ENCODE results near the gene RPL32. TPM values are rescaled to one million over a fixed set of nuclear protein-coding genes. Genes with fewer than 3 reads are reported as not detected.

The RPL32 gene
- total and polyA plus RNA-seq, 4 donors, result 218 to 1,124 (median 577) TPM

DNA sequence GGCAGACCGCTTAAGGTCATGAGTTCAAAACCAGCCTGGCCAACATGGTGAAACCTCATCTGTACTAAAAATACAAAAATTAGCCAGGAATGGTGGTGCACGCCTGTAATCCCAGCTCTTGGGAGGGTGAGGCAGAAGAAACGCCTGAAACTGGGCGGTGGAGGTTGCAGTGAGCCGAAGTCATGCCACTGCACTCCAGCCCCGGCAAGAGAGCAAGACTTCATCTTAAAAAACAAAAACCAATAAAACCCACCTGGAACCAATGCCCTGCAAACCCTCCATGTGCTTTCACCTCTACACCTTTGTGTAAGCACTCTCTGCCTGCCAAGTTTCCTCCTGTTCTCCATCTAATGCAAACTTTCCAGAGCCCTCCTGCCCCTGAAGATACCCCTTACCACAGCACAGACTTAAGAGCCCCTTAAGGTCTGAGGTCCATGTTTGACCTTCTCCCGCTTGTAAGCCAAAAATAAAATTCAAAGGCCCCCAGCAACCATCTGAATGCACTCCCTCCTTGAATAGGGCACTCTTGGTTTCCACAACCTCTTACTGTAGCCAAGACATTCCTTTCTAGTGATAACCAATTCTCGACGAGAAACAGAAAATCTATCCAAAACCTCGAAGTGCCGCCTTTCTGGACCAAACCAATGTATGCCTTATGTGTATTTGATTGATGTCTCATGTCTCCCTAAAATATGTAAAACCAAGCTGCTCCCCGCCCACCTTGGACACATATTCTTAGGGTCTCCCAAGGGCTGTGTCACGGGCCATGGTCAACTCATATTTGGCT is 3.0 kb downstream of the RPL32 start:
- H3K4me1 ChIP-seq (ENCODE audit: control insufficient read depth in 4 of 4, insufficient read depth in 4 of 4, low read length in 3 of 4), result peaks cover 8 to 37% (median 29%) of the 10 kb centered on the region in 4 donors
- no peaks in the 10 kb centered on the region for H3K27me3 ChIP-seq (ENCODE audit: control insufficient read depth in 4 of 4, insufficient read depth in 4 of 4, low read length in 3 of 4)
- H3K4me3 ChIP-seq (ENCODE audit: low read depth in 1 of 3, low read length in 3 of 3), result no peak overlapping the region
- no peak overlapping the region for H3K27ac ChIP-seq (ENCODE audit: low read depth in 1 of 2, low read length in 2 of 2)
- TF ChIP-seq YY1 (IDR thresholded peaks at IDR 0.05) (no peak), RAD21 (IDR thresholded peaks at IDR 0.05) (no peak)
- H3K9me3 ChIP-seq (ENCODE audit: control insufficient read depth in 4 of 4, low read length in 3 of 4), result no peaks in the 10 kb centered on the region
- H3K36me3 ChIP-seq (ENCODE audit: control insufficient read depth in 4 of 4, insufficient read depth in 3 of 4, low read depth in 1 of 4, low read length in 3 of 4), result peaks cover 10 to 63% (median 55%) of the 10 kb centered on the region in 4 donors
- no peak for DNase-seq (ENCODE audit: low spot score)
- no peak overlapping the region for H3K9ac ChIP-seq (ENCODE audit: low read depth in 1 of 2, low read length in 2 of 2)
- 91% methylated on average over 13 of the region's 13 CpGs for WGBS

DNA sequence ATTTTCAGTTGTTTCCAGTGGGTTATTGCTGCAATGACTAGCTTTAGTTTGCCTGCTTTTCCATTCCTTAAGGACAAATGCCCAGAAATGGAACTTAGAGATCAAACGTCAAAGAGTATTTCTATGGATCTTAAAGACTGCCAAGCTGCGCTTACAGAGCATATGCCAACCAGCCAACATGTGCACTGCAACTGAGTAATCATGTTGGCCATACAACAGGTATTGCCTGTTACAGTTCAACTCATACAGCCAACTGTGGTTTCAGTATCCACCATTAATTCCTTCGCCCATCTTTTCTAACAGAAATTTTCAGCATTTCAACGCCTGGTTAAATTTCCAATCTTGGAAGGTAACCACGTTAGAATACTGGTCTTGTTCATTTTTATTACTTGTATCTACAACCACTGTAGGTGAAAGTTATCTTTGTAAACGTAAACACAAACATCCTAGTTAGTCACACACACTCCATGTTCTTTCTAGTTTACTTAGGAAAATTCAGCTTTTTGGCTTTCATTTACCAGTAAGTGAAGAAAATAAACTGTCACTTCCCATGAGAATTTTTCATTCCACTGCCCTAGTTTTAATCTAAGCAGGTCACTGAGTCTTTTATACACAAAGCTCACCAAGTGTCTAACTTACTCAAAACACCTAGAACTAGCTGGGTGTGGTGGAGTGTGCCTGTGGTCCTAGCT is 3.9 kb downstream of the RPL32 start:
- DNase-seq (ENCODE audit: low spot score), result no peak
- 72% methylated on average over 6 of the region's 6 CpGs for WGBS
- no peaks in the 10 kb centered on the region for H3K9me3 ChIP-seq (ENCODE audit: control insufficient read depth in 4 of 4, low read length in 3 of 4)
- H3K9ac ChIP-seq (ENCODE audit: low read depth in 1 of 2, low read length in 2 of 2), result no peak overlapping the region
- H3K36me3 ChIP-seq (ENCODE audit: control insufficient read depth in 4 of 4, insufficient read depth in 3 of 4, low read depth in 1 of 4, low read length in 3 of 4), result peaks cover 10 to 72% (median 62%) of the 10 kb centered on the region in 4 donors
- peaks cover 8 to 37% (median 29%) of the 10 kb centered on the region in 4 donors for H3K4me1 ChIP-seq (ENCODE audit: control insufficient read depth in 4 of 4, insufficient read depth in 4 of 4, low read length in 3 of 4)
- H3K27ac ChIP-seq (ENCODE audit: low read depth in 1 of 2, low read length in 2 of 2), result no peak overlapping the region
- H3K27me3 ChIP-seq (ENCODE audit: control insufficient read depth in 4 of 4, insufficient read depth in 4 of 4, low read length in 3 of 4), result no peaks in the 10 kb centered on the region
- no peak overlapping the region for H3K4me3 ChIP-seq (ENCODE audit: low read depth in 1 of 3, low read length in 3 of 3)
- TF ChIP-seq CTCF (IDR thresholded peaks at IDR 0.05; ENCODE audit: low read depth, low read length, missing input control) (no peak), HNF4G (IDR thresholded peaks at IDR 0.05) (no peak), REST (IDR thresholded peaks at IDR 0.05) (no peak), FOXA2 (IDR thresholded peaks at IDR 0.05) (no peak), RXRA (IDR thresholded peaks at IDR 0.05) (no peak)
- TF ChIP-seq, protein P1, sequence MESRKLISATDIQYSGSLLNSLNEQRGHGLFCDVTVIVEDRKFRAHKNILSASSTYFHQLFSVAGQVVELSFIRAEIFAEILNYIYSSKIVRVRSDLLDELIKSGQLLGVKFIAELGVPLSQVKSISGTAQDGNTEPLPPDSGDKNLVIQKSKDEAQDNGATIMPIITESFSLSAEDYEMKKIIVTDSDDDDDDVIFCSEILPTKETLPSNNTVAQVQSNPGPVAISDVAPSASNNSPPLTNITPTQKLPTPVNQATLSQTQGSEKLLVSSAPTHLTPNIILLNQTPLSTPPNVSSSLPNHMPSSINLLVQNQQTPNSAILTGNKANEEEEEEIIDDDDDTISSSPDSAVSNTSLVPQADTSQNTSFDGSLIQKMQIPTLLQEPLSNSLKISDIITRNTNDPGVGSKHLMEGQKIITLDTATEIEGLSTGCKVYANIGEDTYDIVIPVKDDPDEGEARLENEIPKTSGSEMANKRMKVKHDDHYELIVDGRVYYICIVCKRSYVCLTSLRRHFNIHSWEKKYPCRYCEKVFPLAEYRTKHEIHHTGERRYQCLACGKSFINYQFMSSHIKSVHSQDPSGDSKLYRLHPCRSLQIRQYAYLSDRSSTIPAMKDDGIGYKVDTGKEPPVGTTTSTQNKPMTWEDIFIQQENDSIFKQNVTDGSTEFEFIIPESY (IDR thresholded peaks at IDR 0.05), result no peak
